Adrenal gland (tissue), 5 donors: ENCODE data around the gene BPIFB4.

ENCODE experiments used
- POLR2A ChIP-seq, 2 donors: fragments of 450-650 bp; IDR thresholded peaks; one replicate each; pipeline ENCODE4 v1.6.1; 2017; ENCODE audit warnings: antibody characterized with exemption in 2 of 2, mild to moderate bottlenecking in 2 of 2, moderate library complexity in 1 of 2
- TF ChIP-seq, protein P1 (sequence below), 6 experiments: fragments of 450-650 bp in 4 of 6; fragments of 200-600 bp in 2 of 6; sonication (generic) in 1 of 6; IDR thresholded peaks; 1 replicate in 5 of 6; 2 replicates in 1 of 6; pipeline versions ENCODE4 v1.5.1 to v1.8.0; 2016 to 2021; ENCODE audit warnings: antibody characterized with exemption in 6 of 6, mild to moderate bottlenecking in 2 of 6, moderate library complexity in 1 of 6
- donor health status: DM: no; HTN: no; CAD: no.

DNA sequence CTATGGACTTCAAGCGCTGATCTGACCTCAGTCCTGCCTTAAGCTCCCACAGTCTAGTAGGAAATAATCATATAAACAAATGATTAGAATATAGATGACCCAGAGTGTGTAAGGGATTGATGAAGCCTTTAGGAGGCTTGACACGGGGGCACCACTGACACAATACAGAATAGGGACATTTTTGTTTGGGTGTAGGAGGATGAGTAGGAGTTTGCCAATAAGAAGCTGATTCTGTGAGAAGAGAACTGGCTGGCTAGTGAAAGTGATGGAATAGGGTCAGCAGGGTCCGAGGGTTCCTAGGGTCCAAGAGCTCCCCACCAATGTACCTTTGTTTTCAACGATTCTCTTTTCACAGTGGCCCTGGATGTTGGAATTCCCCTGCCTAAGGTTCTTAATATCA is 7.1 kb upstream of the BPIFB4 start:
- TF ChIP-seq, protein P1, sequence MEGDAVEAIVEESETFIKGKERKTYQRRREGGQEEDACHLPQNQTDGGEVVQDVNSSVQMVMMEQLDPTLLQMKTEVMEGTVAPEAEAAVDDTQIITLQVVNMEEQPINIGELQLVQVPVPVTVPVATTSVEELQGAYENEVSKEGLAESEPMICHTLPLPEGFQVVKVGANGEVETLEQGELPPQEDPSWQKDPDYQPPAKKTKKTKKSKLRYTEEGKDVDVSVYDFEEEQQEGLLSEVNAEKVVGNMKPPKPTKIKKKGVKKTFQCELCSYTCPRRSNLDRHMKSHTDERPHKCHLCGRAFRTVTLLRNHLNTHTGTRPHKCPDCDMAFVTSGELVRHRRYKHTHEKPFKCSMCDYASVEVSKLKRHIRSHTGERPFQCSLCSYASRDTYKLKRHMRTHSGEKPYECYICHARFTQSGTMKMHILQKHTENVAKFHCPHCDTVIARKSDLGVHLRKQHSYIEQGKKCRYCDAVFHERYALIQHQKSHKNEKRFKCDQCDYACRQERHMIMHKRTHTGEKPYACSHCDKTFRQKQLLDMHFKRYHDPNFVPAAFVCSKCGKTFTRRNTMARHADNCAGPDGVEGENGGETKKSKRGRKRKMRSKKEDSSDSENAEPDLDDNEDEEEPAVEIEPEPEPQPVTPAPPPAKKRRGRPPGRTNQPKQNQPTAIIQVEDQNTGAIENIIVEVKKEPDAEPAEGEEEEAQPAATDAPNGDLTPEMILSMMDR (IDR thresholded peaks at IDR 0.05): no peak
- no peak for TF ChIP-seq POLR2A (IDR thresholded peaks at IDR 0.05)
